ENCODE measurements around the gene PTX3.

The PTX3 gene

GRCh38 chr3:157479464-157480243 is 43.0 kb downstream of the PTX3 start:
- no peak for DNase-seq

GRCh38 chr3:157487339-157487738 is 50.7 kb downstream of the PTX3 start:
- DNase-seq, result no peak

GRCh38 chr3:157488144-157488543 is 51.5 kb downstream of the PTX3 start:
- no peak for DNase-seq

- no peak for DNase-seq
Measured at GRCh38 chr3:157491136-157491535, 54.5 kb downstream of the PTX3 start.
